CD1c-positive myeloid dendritic cell (primary cell): ENCODE measurements around the gene STXBP2.

Experiments
- DNase-seq: peaks from one replicate; pipeline ENCODE4 v3.0.0-alpha.2; 2016; ENCODE audit errors: extremely low spot score

The STXBP2 gene

DNA sequence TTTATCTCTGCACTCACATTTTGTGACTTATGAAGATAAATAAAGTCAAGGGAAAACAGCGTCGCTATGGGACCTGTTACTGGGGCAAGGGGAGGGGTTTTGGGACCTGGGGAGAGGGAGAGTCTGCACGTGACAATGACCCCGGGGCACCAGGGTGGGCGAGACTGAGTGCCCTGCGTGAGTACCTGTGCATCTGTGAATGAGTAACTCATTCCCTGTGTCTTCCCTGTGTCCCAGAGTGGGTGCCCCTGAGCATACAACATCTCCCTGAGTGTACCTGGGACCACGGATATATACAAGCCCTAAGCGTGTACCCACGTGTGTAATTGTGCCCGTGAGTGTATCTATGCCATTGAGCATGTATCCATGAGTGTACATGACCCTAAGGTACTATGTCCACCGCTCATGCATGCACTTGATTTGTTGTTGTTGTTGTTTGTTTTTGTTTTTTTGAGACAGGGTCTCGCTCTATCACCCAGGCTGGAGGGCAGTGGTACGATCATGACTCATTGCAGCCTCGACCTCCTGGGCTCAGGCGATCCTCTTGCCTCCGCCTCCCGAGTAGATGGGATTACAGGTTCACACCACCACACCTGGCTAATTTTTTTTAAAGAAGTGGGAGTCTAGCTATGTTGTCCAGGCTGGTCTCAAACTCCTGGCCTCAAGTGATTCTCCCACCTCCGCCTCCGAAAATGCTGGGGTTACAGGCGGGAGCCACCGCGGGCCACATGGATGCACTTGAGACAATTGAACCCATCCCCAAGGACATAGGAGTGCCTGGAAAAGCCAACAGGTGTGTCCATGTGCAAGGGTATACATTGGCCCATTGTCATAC lies 43.1 kb downstream of the STXBP2 start:
- no peak for DNase-seq

DNA sequence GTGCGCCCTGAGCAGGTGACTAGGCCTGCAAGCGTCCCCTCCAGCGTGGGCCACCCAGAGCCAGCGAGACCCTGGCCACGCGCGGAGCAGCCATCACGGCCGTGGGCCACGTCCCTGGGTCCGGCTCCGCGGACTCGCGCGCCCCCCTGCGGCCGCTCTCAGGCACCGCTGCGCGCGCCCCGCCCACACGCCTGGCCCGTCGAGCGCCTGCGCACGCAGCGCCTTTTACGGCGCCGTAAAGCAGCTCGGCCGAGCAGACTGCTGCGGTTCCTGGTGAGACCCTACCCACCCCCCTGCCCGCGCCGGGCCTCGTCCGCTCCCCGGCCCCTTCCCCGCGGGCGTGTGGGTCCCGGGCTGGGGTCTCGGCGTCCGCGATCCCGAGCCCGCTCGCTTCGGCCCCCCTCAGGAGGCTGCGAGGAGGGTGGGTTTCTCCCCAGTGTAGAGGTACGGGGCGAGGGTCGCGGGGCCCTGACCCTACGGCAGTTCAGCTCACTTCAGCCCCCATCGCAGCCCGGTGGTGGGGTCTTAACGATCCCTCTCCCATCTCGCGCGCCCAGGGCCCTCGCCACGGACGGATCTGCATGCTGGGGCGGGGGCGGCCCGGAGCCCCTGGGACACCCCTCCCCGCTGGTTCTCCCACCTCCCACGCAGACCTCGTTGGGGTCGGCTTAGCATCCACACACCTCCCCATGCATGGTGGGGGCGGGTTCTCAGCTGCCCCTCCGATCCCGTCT lies 43.9 kb downstream of the STXBP2 start, which contains the start of gene TRAPPC5:
TSS of gene TRAPPC5 (plus strand) at position 228 of the 734 bp plus-strand sequence. CDS start 1,421 bp downstream, outside the sequence.
- DNase-seq, result peak; percentile 96

DNA sequence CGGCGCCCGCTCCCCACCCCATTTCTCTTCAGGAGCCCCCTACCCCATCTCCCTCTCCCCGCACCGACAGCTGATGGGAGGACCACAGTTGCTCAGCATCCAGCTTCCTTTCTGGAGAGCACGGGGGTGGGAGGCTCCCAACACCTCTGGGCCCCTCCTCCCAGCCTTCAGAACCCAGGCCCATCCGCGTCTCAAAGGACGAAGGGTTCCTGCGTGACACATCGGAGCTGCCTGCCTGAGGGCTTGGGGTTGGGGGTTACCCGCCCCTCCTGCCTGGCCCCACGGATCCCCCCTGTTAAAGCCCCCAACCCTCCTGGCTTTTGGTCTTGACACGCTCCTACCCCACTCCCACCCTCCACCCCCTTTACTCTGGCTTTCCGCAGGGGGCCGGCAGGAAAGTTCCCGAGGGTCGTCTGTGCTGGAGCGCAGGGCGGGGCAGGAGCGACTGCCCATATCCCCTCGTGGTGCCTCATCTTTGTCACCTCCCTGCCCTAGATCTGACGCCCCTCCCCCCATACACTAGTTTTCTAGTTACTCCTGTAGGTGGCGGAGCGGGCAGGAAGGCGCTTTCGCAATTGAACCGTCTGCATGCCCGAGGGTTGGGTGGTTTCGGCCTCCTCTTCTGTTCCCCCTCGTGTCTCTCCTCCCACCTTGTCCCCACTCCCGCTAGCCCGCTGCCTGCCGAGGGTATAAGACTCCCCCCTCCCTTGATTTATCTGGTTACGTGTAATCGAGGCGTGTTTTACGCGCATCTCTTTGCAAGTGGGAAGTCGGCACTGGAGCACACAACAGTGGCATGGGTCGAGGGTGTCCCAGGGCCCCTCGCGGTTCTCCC lies 44.6 kb downstream of the STXBP2 start:
- DNase-seq, result peak; percentile 95

DNA sequence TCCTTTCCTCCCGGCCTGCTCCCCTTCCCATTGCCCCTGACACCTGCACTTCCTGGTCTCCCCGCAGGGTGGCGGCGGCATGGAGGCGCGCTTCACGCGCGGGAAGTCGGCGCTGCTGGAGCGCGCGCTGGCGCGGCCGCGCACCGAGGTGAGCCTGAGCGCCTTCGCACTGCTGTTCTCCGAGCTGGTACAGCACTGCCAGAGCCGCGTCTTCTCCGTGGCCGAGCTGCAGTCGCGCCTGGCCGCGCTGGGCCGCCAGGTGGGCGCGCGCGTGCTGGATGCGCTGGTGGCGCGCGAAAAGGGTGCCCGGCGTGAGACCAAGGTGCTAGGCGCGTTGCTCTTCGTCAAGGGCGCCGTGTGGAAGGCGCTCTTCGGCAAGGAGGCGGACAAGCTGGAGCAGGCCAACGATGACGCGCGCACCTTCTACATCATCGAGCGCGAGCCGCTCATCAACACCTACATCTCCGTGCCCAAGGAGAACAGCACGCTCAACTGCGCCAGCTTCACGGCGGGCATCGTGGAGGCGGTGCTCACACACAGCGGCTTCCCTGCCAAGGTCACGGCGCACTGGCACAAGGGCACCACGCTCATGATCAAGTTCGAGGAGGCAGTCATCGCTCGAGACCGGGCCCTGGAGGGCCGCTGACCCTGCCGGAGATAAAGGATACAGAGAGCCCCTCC lies 45.4 kb downstream of the STXBP2 start:
- DNase-seq, result no peak

DNA sequence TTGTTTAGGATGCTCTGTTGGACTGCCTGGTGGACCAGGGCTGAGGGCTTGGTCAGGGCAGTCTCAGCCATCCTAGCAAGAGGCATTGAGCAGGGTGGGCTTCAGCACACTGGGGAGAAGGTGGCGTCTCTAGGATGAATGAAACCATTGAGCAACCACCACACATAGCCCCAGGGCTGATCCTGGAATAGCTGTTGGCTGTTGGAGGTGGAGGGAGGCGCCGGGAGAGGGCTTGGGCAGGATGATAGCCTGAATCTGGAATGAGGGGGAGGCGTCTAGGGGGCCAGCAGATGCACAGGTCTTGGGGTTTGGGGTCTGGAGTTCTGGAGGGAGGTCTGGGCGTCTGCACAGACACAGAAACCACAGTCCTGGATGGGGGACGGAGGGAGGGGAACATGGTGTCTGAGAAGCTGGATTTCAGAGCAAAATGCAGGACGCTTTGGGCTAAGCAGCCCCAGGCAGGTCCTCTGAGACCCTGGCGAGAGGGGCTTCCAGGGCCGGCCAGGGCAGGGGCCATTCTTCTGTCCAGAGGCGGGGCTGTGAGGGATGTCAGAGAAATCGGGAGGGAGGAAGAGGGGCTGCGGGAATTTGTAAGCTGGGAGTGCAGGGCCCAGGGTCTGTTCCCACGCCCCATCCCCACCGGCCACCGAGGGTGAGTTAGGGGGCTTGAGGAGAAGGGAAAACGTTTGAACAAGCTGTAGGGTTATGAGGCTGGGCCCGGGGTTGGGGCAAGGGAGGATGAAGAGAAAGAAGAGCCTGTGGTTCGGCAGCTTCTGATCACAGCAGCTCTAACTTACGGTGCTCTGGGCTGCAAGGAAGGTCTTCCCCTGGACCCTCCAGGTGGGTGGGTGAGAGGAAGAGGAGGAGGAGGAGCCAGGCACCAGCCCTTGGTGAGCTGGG lies 48.9 kb downstream of the STXBP2 start:
- no peak for DNase-seq

DNA sequence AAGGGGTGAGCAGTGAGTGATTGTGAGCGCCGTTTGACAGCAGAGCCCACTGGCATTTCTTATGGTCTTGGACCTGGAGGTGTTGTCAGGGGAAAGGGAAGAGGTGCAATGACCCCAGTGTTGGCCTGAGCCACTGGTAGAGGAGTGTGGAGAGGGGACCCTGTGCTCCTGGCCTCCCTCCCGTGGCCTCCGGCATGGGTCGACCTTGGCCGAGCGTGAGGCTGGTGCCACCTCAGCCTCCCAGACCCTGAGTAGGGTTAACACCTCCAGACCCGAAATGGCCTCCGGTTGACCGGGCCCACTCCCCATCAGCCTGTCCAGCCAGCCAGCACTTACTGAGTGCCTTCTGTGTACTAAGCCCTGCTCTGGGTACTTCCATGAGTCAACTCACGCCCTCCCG lies 50.3 kb downstream of the STXBP2 start:
- no peak for DNase-seq

DNA sequence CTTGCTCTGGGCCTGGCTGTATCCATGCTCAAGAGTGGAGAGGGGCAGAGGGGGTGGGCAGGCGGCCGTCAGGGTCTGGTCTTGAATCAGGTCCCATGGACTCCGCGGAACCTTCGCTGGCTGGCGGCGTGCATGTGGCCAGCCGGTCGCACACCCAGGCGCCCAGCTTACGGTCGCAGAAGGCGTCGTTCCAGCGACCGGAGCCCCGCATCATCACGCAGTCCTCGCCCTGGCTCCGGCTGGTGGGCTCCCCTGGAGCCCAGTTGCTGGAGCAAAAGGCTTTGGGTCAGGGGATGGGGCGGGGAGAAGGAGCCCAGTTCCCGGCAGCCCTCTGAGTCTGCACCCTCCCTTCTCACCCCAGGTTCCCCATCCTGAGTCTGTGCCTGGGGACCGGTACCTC lies 52.3 kb downstream of the STXBP2 start:
- DNase-seq, result no peak

DNA sequence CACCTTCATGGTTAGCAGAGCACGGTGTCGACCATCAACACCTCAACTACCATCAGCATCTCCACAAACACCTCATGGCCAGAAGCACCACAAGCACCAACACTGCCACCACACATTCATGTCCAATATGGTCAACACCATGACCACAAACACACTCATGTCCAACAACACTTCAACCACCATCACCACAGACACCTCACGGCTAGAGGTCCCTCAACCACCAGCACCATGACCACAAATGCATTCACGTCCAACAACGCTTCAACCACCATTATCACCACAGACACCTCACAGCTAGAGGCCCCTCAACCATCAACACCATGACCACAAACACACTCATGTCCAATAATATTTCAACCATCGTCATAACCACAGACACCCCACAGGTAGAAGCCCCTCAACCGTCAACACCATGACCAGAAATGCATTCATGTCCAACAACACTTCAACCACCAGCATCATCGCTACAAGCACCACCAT lies 53.9 kb downstream of the STXBP2 start:
- DNase-seq, result no peak

DNA sequence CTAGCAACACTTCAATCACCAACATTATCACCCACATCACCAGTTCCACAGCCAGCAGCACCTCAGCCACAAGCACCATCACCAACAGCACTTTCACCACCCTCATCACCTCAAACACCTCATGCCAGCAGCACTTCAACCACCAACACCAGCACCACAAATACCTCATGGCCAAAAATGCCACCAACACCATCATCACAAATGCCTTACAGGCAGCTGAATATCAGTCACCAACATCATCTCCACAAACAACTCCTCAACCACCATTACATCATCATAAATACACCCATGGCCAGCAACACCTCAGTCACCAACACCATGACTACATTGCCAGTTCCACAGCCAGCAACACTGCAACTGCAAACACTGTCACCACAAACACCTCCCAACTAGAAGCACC lies 54.6 kb downstream of the STXBP2 start:
- no peak for DNase-seq

DNA sequence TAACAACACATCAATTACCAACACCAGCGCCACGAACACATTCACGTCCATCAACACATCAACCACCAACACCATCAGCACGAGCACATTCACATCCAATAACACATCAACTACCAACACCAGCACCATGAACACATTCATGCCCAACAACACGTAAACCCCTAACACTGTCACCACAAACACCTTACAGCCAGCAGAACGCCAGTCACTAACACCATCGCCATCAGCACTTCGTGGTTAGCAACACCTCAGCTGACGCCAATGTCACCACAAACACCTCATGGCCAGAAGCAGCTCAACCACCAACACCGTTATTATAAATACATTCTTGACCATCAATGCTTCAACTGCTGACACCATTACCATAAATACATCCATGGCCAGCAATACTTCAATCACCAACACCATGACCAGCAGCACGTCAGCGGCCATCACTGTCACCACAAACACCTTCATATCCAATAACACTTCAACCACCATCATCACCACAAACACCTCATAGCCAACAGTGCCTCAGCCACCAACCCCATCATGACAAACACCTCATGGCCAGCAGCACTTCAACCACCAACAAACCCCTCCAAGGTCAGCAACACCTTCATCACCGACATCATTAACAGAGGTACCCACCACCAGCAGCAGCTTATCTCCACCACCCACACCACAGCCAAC lies 55.6 kb downstream of the STXBP2 start:
- no peak for DNase-seq

DNA sequence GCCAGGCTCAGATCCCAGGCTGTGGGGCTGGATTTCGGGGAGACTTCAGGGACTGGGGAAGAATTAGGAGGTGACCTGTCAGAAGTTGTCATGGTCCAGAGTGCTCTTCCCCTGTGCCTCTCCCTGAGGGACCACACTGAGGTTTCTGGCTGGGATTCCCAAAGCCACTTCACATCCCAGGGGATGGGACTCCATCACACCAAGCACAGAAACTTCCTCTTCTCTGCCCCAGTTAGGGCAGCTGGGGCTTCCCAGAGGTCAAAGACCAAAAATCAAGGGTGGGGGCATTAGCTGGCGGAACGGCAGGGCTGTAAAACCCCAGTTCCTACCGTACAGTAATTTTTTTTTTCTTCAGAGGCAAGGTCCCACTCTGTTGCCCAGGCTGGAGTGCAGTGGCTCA lies 57.6 kb downstream of the STXBP2 start:
- no peak for DNase-seq
